Ishikawa (cell line): ENCODE data around the gene RAPSN.

Experiments
- TAF1 ChIP-seq: IDR thresholded peaks from 2 replicates; pipeline ENCODE4 v1.6.1; 2012; ENCODE audit warnings: low read depth, mild to moderate bottlenecking
- USF1 ChIP-seq: IDR thresholded peaks from 2 replicates; pipeline ENCODE4 v1.6.1; 2012
- TF ChIP-seq, protein P1 (sequence below): IDR thresholded peaks from 2 replicates; pipeline ENCODE4 v1.6.1; 2012; ENCODE audit warnings: low read depth, mild to moderate bottlenecking

DNA sequence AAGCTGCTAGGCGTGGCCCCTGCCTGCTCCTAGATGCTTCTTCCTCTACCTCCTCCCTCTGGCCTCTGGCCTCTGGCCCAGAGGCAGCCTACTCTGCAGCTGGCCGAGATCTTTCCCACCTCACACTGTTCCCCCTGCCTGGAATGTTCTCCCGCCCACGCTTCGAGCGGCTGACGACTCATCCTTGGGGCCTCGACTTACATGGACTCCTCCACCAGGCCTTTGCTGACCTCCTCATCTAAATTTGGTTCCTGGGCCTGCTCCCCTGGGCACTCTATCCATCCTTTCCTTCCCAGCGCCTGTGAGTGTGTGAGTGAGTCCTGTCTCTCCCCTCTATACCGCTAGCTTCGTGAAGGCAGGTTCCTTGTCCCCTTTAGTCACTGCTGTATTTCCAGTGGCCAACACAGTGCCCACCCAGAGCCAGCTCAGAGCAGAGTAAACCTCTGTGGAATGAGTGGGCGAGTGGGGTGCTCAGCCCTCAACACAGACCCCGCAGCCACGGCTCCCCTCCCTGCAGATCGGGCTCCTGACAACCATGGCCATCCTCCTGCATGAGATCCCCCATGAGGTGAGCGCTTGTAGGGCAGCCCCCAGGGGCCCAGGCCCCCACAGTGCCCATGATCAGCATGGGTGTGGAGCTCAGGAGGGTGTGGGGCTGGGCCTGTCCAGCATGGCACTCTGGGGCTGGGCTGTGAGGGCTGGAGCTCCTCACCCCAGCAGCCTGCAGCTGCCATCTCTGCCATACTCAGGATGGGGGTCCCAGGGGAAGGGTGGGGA lies 34.8 kb downstream of the RAPSN start:
- no peak for TF ChIP-seq TAF1
- TF ChIP-seq USF1 = no peak
- TF ChIP-seq, protein P1, sequence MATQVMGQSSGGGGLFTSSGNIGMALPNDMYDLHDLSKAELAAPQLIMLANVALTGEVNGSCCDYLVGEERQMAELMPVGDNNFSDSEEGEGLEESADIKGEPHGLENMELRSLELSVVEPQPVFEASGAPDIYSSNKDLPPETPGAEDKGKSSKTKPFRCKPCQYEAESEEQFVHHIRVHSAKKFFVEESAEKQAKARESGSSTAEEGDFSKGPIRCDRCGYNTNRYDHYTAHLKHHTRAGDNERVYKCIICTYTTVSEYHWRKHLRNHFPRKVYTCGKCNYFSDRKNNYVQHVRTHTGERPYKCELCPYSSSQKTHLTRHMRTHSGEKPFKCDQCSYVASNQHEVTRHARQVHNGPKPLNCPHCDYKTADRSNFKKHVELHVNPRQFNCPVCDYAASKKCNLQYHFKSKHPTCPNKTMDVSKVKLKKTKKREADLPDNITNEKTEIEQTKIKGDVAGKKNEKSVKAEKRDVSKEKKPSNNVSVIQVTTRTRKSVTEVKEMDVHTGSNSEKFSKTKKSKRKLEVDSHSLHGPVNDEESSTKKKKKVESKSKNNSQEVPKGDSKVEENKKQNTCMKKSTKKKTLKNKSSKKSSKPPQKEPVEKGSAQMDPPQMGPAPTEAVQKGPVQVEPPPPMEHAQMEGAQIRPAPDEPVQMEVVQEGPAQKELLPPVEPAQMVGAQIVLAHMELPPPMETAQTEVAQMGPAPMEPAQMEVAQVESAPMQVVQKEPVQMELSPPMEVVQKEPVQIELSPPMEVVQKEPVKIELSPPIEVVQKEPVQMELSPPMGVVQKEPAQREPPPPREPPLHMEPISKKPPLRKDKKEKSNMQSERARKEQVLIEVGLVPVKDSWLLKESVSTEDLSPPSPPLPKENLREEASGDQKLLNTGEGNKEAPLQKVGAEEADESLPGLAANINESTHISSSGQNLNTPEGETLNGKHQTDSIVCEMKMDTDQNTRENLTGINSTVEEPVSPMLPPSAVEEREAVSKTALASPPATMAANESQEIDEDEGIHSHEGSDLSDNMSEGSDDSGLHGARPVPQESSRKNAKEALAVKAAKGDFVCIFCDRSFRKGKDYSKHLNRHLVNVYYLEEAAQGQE = no peak
